ENCODE measurements around the gene LPIN1. TPM values are rescaled to one million over a fixed set of nuclear protein-coding genes. Genes with fewer than 3 reads are reported as not detected.
A peak's percentile ranks its signal among the peaks of the same experiment; 100 is the strongest.

LPIN1 gene
- total and polyA plus RNA-seq, 4 experiments from 2014 or later, result 13.3 to 83.9 (median 51.5) TPM

DNA sequence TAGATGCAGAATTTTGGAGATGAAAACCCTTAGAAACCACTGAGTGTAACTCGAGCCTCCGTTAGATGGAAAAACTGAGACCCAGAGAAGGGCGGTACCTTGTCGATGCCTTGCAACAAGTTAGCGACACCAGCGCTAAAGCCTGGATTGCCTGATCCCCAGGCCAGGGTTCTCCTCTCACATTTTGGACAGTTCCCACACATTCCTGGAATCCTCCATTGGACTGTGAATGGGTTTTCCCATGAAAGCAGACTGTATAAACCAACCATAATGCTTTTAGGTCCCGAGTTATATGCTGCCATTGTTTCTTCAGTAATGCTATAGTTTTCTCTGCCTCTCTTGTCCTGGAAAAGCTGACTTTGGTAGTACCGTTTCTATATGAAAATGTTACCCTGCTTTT is 37.1 kb upstream of the LPIN1 start:
- H3K4me3 Mint-ChIP-seq, result no peak overlapping the region
- ChIA-PET POLR2A (ENCODE audit: partially characterized antibody) (no interaction called here), CTCF (ENCODE audit: partially characterized antibody) (interaction anchor here (1.9 kb wide), 1 partner anchor 16 kb away, joined by 5 read pairs; no protein-coding TSS in a partner anchor)

GRCh38 chr2:11710210-11710609 is 36.2 kb upstream of the LPIN1 start:
- Mint-ChIP-seq H3K9me3 (peaks cover 0 to 5% (median 0%) of the 10 kb centered on the region in 8 donors), H3K27me3 (peaks cover 1 to 2% of the 10 kb centered on the region in 2 donors)
- no peak for DNase-seq

More for the DNA sequence above, 37.1 kb upstream of the LPIN1 start:
- no peak overlapping the region for H3K27ac ChIP-seq (ENCODE audit: low read depth, low read length)
- peaks cover 0 to 1% of the 10 kb centered on the region in 2 donors for H3K27me3 Mint-ChIP-seq
- intact Hi-C loops (cut with micrococcal nuclease), result no loop called here
- no peaks in the 10 kb centered on the region for H3K36me3 ChIP-seq (ENCODE audit: insufficient read depth, low read length)
- H3K27ac Mint-ChIP-seq, result no peak overlapping the region
- H3K36me3 Mint-ChIP-seq, result no peaks in the 10 kb centered on the region
- peaks cover 0 to 6% (median 0%) of the 10 kb centered on the region in 8 donors for H3K9me3 Mint-ChIP-seq
- no peak for DNase-seq
- H3K27me3 ChIP-seq (ENCODE audit: insufficient read depth, low read length), result no peaks in the 10 kb centered on the region
- no peaks in the 10 kb centered on the region for H3K4me1 ChIP-seq (ENCODE audit: insufficient read depth, low read length)
- H3K4me1 Mint-ChIP-seq, result no peaks in the 10 kb centered on the region
- H3K4me3 ChIP-seq (ENCODE audit: low read length in 2 of 2), result no peak overlapping the region
- H3K9me3 ChIP-seq (ENCODE audit: control insufficient read depth in 1 of 2, low read length in 2 of 2), result no peaks in the 10 kb centered on the region

DNA sequence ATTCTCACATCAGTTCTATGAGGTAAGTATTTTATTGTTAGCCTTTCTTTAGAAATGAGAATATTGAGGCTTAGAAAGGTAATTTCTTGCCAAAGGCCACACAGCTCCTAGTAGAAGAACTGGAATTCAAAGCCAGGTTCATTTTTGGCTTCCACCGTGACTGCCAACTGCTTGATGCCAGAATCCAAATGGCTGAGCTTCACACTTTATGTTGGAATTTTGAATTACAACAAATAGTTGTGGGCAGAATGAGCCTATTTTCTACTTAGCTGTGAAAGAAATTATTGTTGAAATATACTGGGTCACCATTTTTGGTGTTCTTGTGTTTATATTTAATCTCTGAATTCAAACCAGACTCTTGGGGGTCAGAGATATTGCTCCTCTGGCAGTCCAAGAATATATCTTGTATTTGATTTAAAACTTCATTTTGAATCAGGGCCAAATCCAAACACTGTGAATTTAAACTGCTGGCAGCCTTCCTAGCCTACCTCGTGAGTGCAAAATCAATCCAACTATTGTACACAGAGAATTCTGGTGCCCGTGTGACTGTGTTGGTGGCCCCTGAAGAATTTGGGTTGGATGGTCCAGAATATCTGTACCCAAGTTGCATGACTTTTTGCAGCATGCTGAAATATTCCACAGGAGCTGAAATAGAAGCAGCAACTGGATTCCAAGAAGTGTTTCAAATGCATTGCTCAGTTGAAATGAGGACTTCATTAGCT is 35.6 kb upstream of the LPIN1 start:
- Mint-ChIP-seq H3K4me3 (no peak overlapping the region), H3K27me3 (peaks cover 1 to 2% of the 10 kb centered on the region in 2 donors), H3K9me3 (peaks cover 0 to 3% (median 0%) of the 10 kb centered on the region in 8 donors), H3K36me3 (no peaks in the 10 kb centered on the region), H3K4me1 (no peaks in the 10 kb centered on the region), H3K27ac (no peak overlapping the region)
- H3K27me3 ChIP-seq (ENCODE audit: insufficient read depth, low read length), result no peaks in the 10 kb centered on the region
- H3K4me1 ChIP-seq (ENCODE audit: insufficient read depth, low read length), result no peaks in the 10 kb centered on the region
- no peak overlapping the region for H3K4me3 ChIP-seq (ENCODE audit: low read length in 2 of 2)
- no peak overlapping the region for H3K27ac ChIP-seq (ENCODE audit: low read depth, low read length)
- no peaks in the 10 kb centered on the region for H3K9me3 ChIP-seq (ENCODE audit: control insufficient read depth in 1 of 2, low read length in 2 of 2)
- DNase-seq, result no peak
- H3K36me3 ChIP-seq (ENCODE audit: insufficient read depth, low read length), result no peaks in the 10 kb centered on the region
- POLR2A ChIA-PET (ENCODE audit: partially characterized antibody), result no interaction called here
- CTCF ChIA-PET (ENCODE audit: partially characterized antibody), result interaction anchor here (1.9 kb wide), 1 partner anchor 18 kb away, joined by 5 read pairs; no protein-coding TSS in a partner anchor
- intact Hi-C loops (cut with micrococcal nuclease), result no loop called here

More at GRCh38 chr2:11710210-11710609, 36.2 kb upstream of the LPIN1 start:
- Mint-ChIP-seq H3K4me3 (no peak overlapping the region), H3K36me3 (no peaks in the 10 kb centered on the region), H3K4me1 (no peaks in the 10 kb centered on the region), H3K27ac (no peak overlapping the region)
- ChIA-PET POLR2A (ENCODE audit: partially characterized antibody) (no interaction called here), CTCF (ENCODE audit: partially characterized antibody) (interaction anchor here (1.9 kb wide), 1 partner anchor 17 kb away, joined by 5 read pairs; no protein-coding TSS in a partner anchor)
- Histone ChIP-seq H3K27ac (ENCODE audit: low read depth, low read length) (no peak overlapping the region), H3K36me3 (ENCODE audit: insufficient read depth, low read length) (no peaks in the 10 kb centered on the region), H3K9me3 (ENCODE audit: control insufficient read depth in 1 of 2, low read length in 2 of 2) (no peaks in the 10 kb centered on the region), H3K27me3 (ENCODE audit: insufficient read depth, low read length) (no peaks in the 10 kb centered on the region), H3K4me1 (ENCODE audit: insufficient read depth, low read length) (no peaks in the 10 kb centered on the region), H3K4me3 (ENCODE audit: low read length in 2 of 2) (no peak overlapping the region)
- intact Hi-C loops (cut with micrococcal nuclease), result no loop called here

- Mint-ChIP-seq H3K27ac (peak overlapping the region in 1 of 7 donors; percentile 0), H3K9me3 (peaks cover 0 to 3% (median 0%) of the 10 kb centered on the region in 8 donors), H3K4me1 (no peaks in the 10 kb centered on the region), H3K27me3 (peaks cover 1 to 2% of the 10 kb centered on the region in 2 donors), H3K4me3 (no peak overlapping the region), H3K36me3 (no peaks in the 10 kb centered on the region)
- Histone ChIP-seq H3K4me3 (ENCODE audit: low read length in 2 of 2) (no peak overlapping the region), H3K9me3 (ENCODE audit: control insufficient read depth in 1 of 2, low read length in 2 of 2) (no peaks in the 10 kb centered on the region), H3K4me1 (ENCODE audit: insufficient read depth, low read length) (no peaks in the 10 kb centered on the region), H3K27ac (ENCODE audit: low read depth, low read length) (no peak overlapping the region), H3K27me3 (ENCODE audit: insufficient read depth, low read length) (no peaks in the 10 kb centered on the region), H3K36me3 (ENCODE audit: insufficient read depth, low read length) (no peaks in the 10 kb centered on the region)
- POLR2A ChIA-PET (ENCODE audit: partially characterized antibody), result no interaction called here
- no peak for DNase-seq
- intact Hi-C loops (cut with micrococcal nuclease), result no loop called here
- CTCF ChIA-PET (ENCODE audit: partially characterized antibody), result no interaction called here
Measured at GRCh38 chr2:11711354-11711716, 35.1 kb upstream of the LPIN1 start.

DNA sequence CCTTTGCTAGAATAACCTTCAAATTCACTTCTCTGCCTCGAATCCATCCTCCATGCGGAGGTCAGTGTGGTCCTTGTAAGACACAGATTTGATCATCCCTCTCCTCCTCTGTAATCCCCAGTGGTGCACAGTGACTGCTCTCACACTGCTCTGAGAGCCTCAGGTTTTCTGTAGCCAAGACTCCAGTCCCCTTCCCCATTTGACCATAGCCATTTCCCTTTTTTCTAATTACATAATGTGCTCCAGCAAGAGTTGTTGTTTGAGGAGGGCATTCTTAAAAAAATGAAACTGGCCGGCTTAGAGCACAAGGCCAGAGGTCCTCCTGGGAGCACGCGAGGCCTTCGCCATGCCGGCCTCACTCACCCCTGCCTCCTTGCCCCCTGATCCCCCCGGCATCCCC is 34.7 kb upstream of the LPIN1 start:
- Mint-ChIP-seq H3K4me3 (no peak overlapping the region), H3K27ac (peak overlapping the region in 1 of 7 donors; percentile 0), H3K36me3 (no peaks in the 10 kb centered on the region), H3K27me3 (peaks cover 1 to 4% of the 10 kb centered on the region in 2 donors), H3K9me3 (peaks cover 0 to 3% (median 0%) of the 10 kb centered on the region in 8 donors), H3K4me1 (no peaks in the 10 kb centered on the region)
- intact Hi-C loops (cut with micrococcal nuclease), result no loop called here
- POLR2A ChIA-PET (ENCODE audit: partially characterized antibody), result no interaction called here
- no peak overlapping the region for H3K4me3 ChIP-seq (ENCODE audit: low read length in 2 of 2)
- no peaks in the 10 kb centered on the region for H3K36me3 ChIP-seq (ENCODE audit: insufficient read depth, low read length)
- DNase-seq, result no peak
- no peaks in the 10 kb centered on the region for H3K27me3 ChIP-seq (ENCODE audit: insufficient read depth, low read length)
- CTCF ChIA-PET (ENCODE audit: partially characterized antibody), result no interaction called here
- no peaks in the 10 kb centered on the region for H3K4me1 ChIP-seq (ENCODE audit: insufficient read depth, low read length)
- no peaks in the 10 kb centered on the region for H3K9me3 ChIP-seq (ENCODE audit: control insufficient read depth in 1 of 2, low read length in 2 of 2)
- H3K27ac ChIP-seq (ENCODE audit: low read depth, low read length), result no peak overlapping the region

DNA sequence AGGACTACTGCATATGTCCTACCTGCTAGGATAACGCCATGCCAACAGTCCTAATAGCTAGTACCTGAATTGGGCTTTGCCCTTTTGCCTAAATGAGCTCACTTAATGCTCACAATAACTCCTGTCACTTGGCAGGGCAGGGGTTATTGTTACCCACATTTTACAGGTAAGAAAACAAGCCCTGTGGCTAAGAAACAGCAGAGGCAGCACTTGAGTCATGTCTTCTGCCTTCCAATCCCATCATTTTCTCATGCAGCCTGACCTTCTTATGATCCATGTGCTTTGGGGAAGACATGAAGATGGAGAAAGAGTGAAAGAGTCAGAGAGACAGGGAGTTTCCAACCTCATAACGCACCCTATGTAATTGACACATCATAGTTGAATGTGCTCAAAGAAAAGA is 33.6 kb upstream of the LPIN1 start:
- H3K9me3 Mint-ChIP-seq, result no peaks in the 10 kb centered on the region
- H3K36me3 ChIP-seq (ENCODE audit: insufficient read depth, low read length), result no peaks in the 10 kb centered on the region
- H3K27me3 ChIP-seq (ENCODE audit: insufficient read depth, low read length), result no peaks in the 10 kb centered on the region
- POLR2A ChIA-PET (ENCODE audit: partially characterized antibody), result no interaction called here
- H3K9me3 ChIP-seq (ENCODE audit: control insufficient read depth in 1 of 2, low read length in 2 of 2), result no peaks in the 10 kb centered on the region
- no peak overlapping the region for H3K4me3 Mint-ChIP-seq
- H3K27ac ChIP-seq (ENCODE audit: low read depth, low read length), result no peak overlapping the region
- no peak overlapping the region for H3K4me3 ChIP-seq (ENCODE audit: low read length in 2 of 2)
- no peaks in the 10 kb centered on the region for H3K4me1 ChIP-seq (ENCODE audit: insufficient read depth, low read length)
- CTCF ChIA-PET (ENCODE audit: partially characterized antibody), result interaction anchor here (0.6 kb wide), 1 partner anchor 32 kb away, joined by 3 read pairs; no protein-coding TSS in a partner anchor
- intact Hi-C loops (cut with micrococcal nuclease), result no loop called here
- DNase-seq, result no peak
- H3K36me3 Mint-ChIP-seq, result no peaks in the 10 kb centered on the region
- peaks cover 7 to 10% of the 10 kb centered on the region in 2 donors for H3K27me3 Mint-ChIP-seq
- H3K27ac Mint-ChIP-seq, result peak overlapping the region in 1 of 7 donors; percentile 9
- H3K4me1 Mint-ChIP-seq, result no peaks in the 10 kb centered on the region

DNA sequence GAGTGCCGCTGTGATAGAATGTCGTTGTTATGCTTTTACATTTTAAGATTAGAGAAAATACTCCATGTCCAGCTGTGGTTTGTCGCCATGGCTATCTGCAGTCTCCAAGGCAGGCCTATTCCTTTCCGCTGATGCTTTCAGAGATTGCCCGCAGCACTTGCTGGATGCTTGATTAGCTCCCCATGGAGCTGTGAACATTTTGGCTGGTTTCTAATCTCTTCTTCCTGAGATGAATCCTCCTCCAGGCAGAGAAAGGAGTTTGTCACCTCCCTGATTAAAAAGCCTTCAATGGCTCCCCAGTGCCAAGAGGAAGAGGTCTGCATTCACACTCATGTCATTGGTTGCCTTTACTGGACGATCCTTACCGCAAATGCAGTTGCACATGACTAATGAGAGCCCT is 32.6 kb upstream of the LPIN1 start:
- no peak for DNase-seq
- Histone ChIP-seq H3K27ac (ENCODE audit: low read depth, low read length) (no peak overlapping the region), H3K27me3 (ENCODE audit: insufficient read depth, low read length) (peaks cover 4% of the 10 kb centered on the region), H3K4me1 (ENCODE audit: insufficient read depth, low read length) (no peaks in the 10 kb centered on the region), H3K4me3 (ENCODE audit: low read length in 2 of 2) (no peak overlapping the region), H3K9me3 (ENCODE audit: control insufficient read depth in 1 of 2, low read length in 2 of 2) (no peaks in the 10 kb centered on the region), H3K36me3 (ENCODE audit: insufficient read depth, low read length) (no peaks in the 10 kb centered on the region)
- H3K27ac Mint-ChIP-seq, result no peak overlapping the region
- no peaks in the 10 kb centered on the region for H3K9me3 Mint-ChIP-seq
- no peaks in the 10 kb centered on the region for H3K4me1 Mint-ChIP-seq
- ChIA-PET POLR2A (ENCODE audit: partially characterized antibody) (no interaction called here), CTCF (ENCODE audit: partially characterized antibody) (no interaction called here)
- intact Hi-C loops (cut with micrococcal nuclease), result no loop called here
- H3K27me3 Mint-ChIP-seq, result peaks cover 10% of the 10 kb centered on the region in 2 donors
- H3K4me3 Mint-ChIP-seq, result no peak overlapping the region
- H3K36me3 Mint-ChIP-seq, result no peaks in the 10 kb centered on the region
